ENCODE data around the gene LAMTOR5.

LAMTOR5 gene

DNA sequence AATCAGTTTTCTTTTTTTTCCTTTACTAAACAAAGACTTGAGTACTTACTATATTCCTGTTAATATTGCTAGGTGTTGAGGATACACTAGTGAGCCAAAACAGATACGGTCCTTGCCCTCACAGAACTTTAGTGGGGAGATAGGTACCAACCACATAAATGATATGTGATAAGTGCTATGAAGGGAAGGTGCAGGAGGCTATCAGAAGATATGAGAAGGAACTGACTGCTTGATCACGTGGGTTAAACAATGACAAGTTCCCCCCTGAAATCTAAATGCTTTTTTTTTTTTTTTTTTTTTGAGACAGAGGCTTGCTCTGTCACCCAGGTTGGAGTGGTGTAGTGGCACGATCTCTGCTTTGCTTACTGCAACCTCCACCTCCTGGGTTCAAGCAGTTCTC is 43.3 kb downstream of the LAMTOR5 start:
- Histone ChIP-seq H3K4me3 (no peak overlapping the region), H3K27ac (no peak overlapping the region)
- no peak for DNase-seq (ENCODE audit: low spot score)
- TF ChIP-seq, protein P1, sequence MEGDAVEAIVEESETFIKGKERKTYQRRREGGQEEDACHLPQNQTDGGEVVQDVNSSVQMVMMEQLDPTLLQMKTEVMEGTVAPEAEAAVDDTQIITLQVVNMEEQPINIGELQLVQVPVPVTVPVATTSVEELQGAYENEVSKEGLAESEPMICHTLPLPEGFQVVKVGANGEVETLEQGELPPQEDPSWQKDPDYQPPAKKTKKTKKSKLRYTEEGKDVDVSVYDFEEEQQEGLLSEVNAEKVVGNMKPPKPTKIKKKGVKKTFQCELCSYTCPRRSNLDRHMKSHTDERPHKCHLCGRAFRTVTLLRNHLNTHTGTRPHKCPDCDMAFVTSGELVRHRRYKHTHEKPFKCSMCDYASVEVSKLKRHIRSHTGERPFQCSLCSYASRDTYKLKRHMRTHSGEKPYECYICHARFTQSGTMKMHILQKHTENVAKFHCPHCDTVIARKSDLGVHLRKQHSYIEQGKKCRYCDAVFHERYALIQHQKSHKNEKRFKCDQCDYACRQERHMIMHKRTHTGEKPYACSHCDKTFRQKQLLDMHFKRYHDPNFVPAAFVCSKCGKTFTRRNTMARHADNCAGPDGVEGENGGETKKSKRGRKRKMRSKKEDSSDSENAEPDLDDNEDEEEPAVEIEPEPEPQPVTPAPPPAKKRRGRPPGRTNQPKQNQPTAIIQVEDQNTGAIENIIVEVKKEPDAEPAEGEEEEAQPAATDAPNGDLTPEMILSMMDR (IDR thresholded peaks at IDR 0.05) = no peak

DNA sequence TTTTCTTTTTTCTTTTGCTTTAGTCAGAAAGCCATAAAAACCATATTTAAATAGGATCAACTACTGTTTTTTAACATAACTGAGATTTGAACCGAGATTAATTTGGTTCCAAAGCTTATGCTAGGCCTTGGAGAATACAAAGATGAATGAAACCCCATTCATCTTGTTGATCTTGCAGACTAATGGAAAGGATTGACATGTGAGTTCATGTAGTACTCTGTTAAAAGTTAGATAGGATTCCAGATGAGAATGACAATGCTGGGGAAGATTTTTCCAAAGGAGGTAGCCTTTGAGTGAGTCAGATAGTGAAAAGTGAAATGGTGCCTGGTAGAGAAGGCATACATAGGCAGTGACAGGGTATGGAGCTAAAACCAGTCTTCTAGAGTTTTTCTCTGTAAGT is 45.6 kb downstream of the LAMTOR5 start:
- TF ChIP-seq, protein P1 (IDR thresholded peaks at IDR 0.05) = no peak
- no peak overlapping the region for H3K27ac ChIP-seq
- no peak overlapping the region for H3K4me3 ChIP-seq
- DNase-seq (ENCODE audit: low spot score) = no peak

DNA sequence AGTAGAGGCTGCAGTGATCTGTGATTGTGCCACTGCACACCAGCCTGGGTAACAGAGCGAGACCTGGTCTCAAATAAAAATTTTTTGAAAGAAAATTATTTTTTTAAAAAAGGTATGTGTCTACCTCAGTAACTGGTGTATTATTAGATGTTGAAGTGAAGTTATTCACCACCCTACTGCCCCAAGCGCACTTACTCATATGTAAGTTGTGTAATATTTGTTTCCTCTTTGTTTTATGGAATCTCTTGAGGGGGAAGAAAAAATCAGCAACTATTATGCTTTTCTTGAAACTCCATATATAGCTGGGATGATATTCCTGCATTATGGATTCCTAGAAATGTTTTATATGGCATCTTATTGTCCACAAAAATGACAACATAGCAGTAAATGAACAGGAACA is 47.1 kb downstream of the LAMTOR5 start:
- no peak overlapping the region for H3K27ac ChIP-seq
- TF ChIP-seq, protein P1 (IDR thresholded peaks at IDR 0.05) = no peak

DNA sequence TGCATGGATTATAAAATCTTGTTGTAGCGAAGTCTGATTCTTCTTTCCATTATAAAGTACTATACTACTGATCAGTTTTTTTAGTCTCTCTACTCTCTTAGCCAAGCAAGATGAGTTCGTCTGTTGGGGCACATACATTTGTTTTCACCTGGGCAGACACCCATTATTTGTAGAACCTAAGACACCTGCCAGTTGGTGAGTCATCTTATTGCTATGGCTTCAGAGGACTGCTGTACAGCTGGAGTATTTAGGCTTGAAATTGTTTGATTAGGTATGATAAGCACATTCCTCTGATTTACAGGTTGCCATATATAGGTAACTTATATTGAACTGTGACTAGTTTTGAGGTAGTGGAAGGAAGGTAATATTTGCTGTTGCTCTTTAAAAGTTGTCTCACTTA is 51.1 kb downstream of the LAMTOR5 start:
- H3K4me3 ChIP-seq = no peak overlapping the region
- DNase-seq (ENCODE audit: low spot score) = no peak
- H3K27ac ChIP-seq = no peak overlapping the region
- TF ChIP-seq, protein P1 (IDR thresholded peaks at IDR 0.05) = no peak

More for the DNA sequence above, 47.1 kb downstream of the LAMTOR5 start:
- no peak for DNase-seq (ENCODE audit: low spot score)
- no peak overlapping the region for H3K4me3 ChIP-seq

DNA sequence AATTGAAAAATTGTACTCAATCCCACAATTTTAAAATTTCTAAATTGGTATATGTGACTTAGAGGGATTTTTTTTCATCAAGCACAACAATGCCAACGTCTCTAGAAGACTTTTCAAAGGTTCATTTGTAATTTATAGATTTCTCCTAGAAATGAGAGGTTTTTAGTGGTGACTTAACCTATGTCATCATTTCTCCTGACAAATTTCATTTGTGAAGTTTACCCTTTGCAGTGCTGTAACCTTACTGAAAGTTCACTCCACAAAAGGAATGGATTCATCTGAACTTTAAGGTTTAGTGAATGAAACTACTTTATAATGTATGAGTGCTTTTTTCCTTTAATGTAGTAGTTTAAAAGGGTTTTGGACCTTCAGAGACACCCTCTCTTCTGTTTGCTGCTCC is 52.2 kb downstream of the LAMTOR5 start:
- TF ChIP-seq, protein P1 (IDR thresholded peaks at IDR 0.05) = no peak
- Histone ChIP-seq H3K27ac (no peak overlapping the region), H3K4me3 (no peak overlapping the region)
- DNase-seq (ENCODE audit: low spot score) = no peak

Data from coronary artery (tissue), 2 donors.